K562 (cell line): ENCODE measurements around the gene R3HDM2. TPM values are rescaled to one million over a fixed set of nuclear protein-coding genes. Genes with fewer than 3 reads are reported as not detected.

Source experiments
- CTCFL ChIP-seq: IDR thresholded peaks from 2 replicates; pipeline ENCODE4 v1.6.1; 2011; ENCODE audit warnings: borderline replicate concordance, low read depth, mild to moderate bottlenecking, moderate library complexity, low read length; ENCODE audit not compliant: insufficient read depth, poor library complexity, severe bottlenecking
- FOXP4 ChIP-seq: sonication (generic); formaldehyde crosslinking; IDR thresholded peaks from 2 replicates; pipeline ENCODE4 v1.8.0; 2022; ENCODE audit warnings: mild to moderate bottlenecking, missing genetic modification reagents, borderline replicate concordance
- MYNN ChIP-seq, 2 experiments: sonication (generic); formaldehyde crosslinking in 1 of 2; IDR thresholded peaks; 2 replicates each; pipeline versions ENCODE4 v1.5.0 to v1.6.1; 2016 to 2020; ENCODE audit warnings: antibody characterized with exemption in 1 of 2, missing genetic modification reagents in 1 of 2
- REST ChIP-seq, 2 experiments: fragments of 450-650 bp; formaldehyde crosslinking in 1 of 2; IDR thresholded peaks; 2 replicates each; pipeline versions ENCODE4 v1.4.0 to v1.6.1; 2014 to 2020; ENCODE audit warnings: mild to moderate bottlenecking in 2 of 2, borderline replicate concordance in 1 of 2, low read depth in 1 of 2
- TBP ChIP-seq: optimal IDR thresholded peaks from 2 replicates; pipeline ENCODE3; 2011; ENCODE audit warnings: low read depth, low read length, improper control_type of control experiment
- TCF3 ChIP-seq: sonication (generic); formaldehyde crosslinking; IDR thresholded peaks from 2 replicates; pipeline ENCODE4 v1.4.0; 2020; ENCODE audit warnings: mild to moderate bottlenecking, missing genetic modification reagents
- ZNF431 ChIP-seq: sonication (generic); formaldehyde crosslinking; IDR thresholded peaks from 2 replicates; pipeline ENCODE4 v1.8.0; 2022; ENCODE audit warnings: mild to moderate bottlenecking, missing genetic modification reagents
- ZNF740 ChIP-seq, 3 experiments: fragments of 200-800 bp in 1 of 3; sonication (Bioruptor generic) in 1 of 3; sonication (generic) in 1 of 3; formaldehyde crosslinking in 1 of 3; IDR thresholded peaks; 2 replicates each; pipeline versions ENCODE4 v1.6.1 to v1.8.0; 2016 to 2022; ENCODE audit warnings: mild to moderate bottlenecking in 2 of 3, missing compliant biosample characterization in 2 of 3, missing genetic modification characterization in 2 of 3, missing genetic modification reagents in 1 of 3
- polyA plus RNA-seq, 8 experiments: library from polyadenylated mRNA; depleted of rRNA in 4 of 8; stranded (reverse) in 5 of 8; unstranded in 3 of 8; fragments of >200 nt; fragmentation: Nextera tagmentation in 2 of 8; fragmentation: Illumina TruSeq in 1 of 8; extraction: Ambion mirVana in 2 of 8; extraction: Trizol in 1 of 8; gene quantifications; 2 replicates each; pipeline versions ENCODE4 v1.2.1 to v1.2.3, GENCODE V29; 2011 to 2014; ENCODE audit warnings: inconsistent platforms in 1 of 8, missing spikeins in 1 of 8
- total RNA-seq, 7 experiments: library from RNA; depleted of rRNA in 6 of 7; stranded (reverse); fragments of >200 nt in 6 of 7; fragmentation: Illumina TruSeq in 2 of 7; extraction: Trizol in 2 of 7; gene quantifications; 2 replicates each; pipeline versions ENCODE4 v1.2.1 to v1.2.3, GENCODE V29; 2011 to 2021; ENCODE audit warnings: low replicate concordance in 1 of 7

Gene R3HDM2
- total and polyA plus RNA-seq, 9 of the 15 experiments (the other 6 are each of a cell fraction or from before 2014, with no cell fraction given), result 3.3 to 18.8 (median 9.0) TPM

- TF ChIP-seq REST (IDR thresholded peaks at IDR 0.05; ENCODE audit: borderline replicate concordance) (peak; percentile 75), REST (CRISPR knock-in tag; IDR thresholded peaks at IDR 0.05; ENCODE audit: low read depth) (no peak), ZNF431 (CRISPR knock-in tag) (0 out of 2 replicates have a peak, but pooled peaks have one; percentile 55), TCF3 (peak; percentile 49), TBP (peak; percentile 49), FOXP4 (peak; percentile 87; the same call in 1 of the 2 replicates), ZNF740 (CRISPR knock-in tag; IDR thresholded peaks at IDR 0.05) (no peak), ZNF740 (tag; IDR thresholded peaks at IDR 0.05) (no peak; a peak in 1 of 4 replicates), CTCFL (peak; percentile 56), MYNN (IDR thresholded peaks at IDR 0.05) (0 out of 2 replicates have a peak, but pooled peaks have one; percentile 46), MYNN (CRISPR knock-in tag; IDR thresholded peaks at IDR 0.05) (no peak)
Observed at GRCh38 chr12:57462251-57462911, 31.5 kb upstream of the R3HDM2 start (continued).
